ENCODE measurements around the gene VSIG10.

DNA sequence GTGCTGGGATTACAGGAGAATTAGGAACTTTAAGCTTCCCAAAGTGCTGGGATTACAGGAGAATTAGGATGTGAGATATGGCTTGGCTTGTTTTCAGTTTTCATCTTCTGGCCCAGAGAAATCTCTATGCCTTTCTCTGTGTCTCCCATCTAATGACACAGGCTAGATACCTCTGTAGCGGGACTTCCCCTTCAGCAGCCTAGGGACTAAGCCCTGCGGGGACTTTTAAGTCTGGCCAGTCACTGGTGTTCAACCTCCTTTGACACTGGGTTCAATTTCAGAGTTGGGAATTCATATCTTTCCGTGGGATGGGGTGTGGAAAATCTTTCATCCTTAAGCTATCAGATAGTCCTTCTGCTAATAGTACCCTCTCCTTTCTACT lies 81.1 kb downstream of the VSIG10 start:
- TF ChIP-seq, protein P1, sequence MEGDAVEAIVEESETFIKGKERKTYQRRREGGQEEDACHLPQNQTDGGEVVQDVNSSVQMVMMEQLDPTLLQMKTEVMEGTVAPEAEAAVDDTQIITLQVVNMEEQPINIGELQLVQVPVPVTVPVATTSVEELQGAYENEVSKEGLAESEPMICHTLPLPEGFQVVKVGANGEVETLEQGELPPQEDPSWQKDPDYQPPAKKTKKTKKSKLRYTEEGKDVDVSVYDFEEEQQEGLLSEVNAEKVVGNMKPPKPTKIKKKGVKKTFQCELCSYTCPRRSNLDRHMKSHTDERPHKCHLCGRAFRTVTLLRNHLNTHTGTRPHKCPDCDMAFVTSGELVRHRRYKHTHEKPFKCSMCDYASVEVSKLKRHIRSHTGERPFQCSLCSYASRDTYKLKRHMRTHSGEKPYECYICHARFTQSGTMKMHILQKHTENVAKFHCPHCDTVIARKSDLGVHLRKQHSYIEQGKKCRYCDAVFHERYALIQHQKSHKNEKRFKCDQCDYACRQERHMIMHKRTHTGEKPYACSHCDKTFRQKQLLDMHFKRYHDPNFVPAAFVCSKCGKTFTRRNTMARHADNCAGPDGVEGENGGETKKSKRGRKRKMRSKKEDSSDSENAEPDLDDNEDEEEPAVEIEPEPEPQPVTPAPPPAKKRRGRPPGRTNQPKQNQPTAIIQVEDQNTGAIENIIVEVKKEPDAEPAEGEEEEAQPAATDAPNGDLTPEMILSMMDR (IDR thresholded peaks at IDR 0.05 in 4 of 5, conservative IDR thresholded peaks at IDR 0.05 in 1 of 5), result no peak
- TF ChIP-seq POLR2A (IDR thresholded peaks at IDR 0.05), result no peak

All from gastrocnemius medialis (tissue), 4 donors.